Measurements from ENCODE around the gene CHCHD6.

CHCHD6 gene

DNA sequence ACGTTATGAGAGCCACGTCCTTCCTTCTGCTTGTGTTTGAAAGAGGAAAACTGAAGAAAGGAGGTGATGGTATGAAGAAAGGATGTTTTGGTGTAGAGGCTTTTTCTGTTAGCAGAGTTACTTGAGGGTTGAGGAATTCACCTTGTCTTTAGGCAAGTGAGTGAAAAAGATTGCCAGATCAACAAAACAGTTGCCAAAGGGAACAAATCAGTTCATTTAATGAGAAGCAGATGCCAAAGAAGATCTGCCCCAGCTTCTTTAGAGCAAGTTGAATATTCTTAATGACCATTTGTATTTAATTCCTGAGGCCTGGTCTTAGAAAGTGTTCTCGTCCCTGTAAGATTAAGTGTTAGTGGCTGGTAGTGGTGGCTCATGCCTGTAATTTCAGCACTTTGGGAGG is 2.6 kb downstream of the CHCHD6 start:
- DNase-seq = no peak

DNA sequence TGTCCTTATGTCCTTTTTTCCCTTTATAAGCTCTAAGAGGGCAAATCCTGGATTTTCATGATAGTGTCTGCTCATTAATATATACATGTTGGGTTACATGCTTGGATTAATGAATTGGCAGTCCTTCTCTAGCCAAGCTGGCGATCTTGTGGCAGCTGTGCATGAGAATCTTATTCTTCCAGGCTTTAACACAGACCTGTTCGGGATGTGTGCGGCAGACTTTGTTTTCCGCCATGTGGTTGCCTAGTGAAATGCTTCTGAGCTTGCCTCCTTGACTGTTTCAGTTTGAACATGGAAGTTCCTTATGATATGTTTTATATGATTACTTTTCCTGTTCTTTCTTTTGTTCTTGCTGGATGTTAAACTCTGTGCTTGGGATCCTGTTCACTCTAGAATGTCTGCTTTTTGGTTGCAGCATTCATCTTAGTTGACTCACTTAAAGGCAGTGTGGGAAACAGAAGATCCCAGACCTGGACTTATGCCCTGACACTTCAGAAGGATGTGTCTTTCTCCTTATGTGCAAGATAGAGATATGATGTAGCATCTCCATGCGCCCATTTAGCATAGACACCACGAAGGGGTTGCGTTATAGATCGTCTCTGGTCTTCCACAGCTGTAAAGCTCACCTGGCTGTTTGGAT is 7.2 kb downstream of the CHCHD6 start:
- DNase-seq = no peak

DNA sequence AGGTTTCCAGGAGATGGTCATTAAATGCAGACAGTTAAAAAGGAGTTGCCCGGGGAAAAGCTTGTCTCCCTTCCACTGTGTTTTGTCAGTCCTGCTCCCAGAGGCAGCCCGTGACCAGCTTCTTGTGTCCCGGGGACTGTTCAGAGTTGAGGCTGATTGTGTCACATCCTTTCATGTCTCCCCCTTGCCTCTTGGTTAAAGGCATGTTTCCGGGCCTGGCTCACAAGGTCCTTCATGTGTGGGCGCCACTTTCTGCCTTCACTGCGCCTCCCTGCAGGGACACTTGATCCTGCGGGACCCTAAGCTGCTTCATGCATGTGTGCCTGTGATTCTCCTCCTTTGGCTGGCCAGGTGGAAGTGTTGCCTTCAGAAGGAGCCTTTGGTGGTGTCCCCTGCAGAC is 9.2 kb downstream of the CHCHD6 start:
- no peak for DNase-seq

DNA sequence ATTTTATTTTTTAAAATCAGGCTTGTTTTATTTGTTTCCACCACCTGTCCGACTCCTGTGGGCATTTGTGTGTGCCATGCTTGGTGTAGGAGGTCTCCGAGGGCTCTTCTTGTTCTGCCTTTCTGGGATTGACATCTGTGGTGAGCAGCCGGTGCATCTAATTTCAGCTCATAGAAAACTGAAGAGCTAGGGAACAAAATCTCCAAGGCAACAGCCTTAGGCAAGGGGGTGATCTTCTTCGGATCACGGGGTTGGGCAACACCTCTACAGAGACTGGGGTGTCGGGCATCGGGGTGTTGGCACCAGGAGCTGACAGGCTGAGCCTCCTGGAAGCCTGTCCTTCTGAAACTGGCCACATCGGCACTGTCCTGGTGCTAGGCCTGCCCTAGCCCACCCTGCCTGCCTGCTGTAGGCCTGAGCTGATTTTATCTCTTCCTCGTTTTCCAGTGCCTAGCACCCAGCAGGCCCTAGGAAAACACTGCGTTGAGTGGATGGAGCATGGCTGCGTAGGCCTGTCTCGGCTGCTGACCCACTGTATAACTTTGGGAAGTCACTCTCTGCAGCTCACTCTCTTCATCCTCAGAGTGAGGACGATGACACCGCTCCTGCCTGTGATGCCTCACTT is 10.3 kb downstream of the CHCHD6 start:
- DNase-seq = no peak

DNA sequence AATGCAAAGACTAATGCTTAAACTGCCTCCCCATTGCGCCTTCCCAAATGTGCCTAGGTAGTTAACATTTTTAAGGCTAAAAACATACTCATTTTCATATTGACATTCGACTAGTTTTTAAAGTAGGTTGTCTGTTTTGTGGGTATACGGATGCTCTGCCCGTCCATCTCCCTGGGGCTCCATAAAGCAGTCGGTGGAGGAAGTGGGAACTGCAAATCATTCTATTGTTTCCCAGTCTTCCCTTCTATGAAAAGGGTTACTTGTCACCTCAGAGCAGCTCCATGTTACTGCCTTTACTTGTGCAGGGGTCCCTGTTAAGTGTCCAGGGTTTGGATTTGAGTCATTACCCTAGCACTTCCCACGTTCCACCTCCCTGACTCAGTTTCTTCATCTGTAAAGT is 10.9 kb downstream of the CHCHD6 start:
- no peak for DNase-seq

DNA sequence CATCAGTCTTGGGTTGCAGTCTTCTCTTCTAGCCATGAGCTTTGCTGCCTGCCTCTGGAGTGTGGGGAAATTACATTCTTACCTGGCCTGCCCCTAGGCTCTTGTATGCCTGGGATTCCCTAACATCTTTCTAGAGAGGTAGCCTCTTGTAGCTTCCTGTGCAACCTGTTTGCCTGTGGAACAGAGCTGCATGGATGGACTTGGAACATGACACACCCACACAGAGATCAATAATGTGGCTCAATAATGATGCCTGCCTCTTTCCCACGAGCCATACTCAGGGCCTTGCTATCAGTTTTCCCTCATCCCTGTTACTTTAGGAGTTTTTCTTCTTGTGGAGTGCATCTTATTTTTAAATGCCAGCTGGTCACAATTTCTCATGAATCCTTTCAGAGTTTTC is 11.4 kb downstream of the CHCHD6 start:
- no peak for DNase-seq

DNA sequence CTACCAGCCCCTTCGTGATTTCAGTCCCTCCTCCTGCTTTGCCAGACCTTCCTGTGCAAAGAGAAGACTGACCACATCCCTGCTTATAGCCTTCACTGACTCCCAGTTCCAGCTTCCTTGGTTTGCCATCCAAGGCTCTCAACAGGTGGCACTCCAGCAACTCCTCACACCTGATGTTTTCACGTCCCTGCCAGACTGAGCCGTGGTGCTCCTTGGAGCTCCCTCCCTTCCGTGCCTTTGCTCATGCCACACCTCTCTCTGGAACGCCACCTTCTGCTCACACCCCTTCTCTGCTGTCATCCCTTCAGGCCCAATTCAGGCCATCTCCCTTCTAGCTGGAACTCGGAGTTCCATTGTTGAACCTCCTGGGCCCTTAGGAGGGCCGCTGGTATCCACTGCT is 12.0 kb downstream of the CHCHD6 start:
- DNase-seq = no peak

DNA sequence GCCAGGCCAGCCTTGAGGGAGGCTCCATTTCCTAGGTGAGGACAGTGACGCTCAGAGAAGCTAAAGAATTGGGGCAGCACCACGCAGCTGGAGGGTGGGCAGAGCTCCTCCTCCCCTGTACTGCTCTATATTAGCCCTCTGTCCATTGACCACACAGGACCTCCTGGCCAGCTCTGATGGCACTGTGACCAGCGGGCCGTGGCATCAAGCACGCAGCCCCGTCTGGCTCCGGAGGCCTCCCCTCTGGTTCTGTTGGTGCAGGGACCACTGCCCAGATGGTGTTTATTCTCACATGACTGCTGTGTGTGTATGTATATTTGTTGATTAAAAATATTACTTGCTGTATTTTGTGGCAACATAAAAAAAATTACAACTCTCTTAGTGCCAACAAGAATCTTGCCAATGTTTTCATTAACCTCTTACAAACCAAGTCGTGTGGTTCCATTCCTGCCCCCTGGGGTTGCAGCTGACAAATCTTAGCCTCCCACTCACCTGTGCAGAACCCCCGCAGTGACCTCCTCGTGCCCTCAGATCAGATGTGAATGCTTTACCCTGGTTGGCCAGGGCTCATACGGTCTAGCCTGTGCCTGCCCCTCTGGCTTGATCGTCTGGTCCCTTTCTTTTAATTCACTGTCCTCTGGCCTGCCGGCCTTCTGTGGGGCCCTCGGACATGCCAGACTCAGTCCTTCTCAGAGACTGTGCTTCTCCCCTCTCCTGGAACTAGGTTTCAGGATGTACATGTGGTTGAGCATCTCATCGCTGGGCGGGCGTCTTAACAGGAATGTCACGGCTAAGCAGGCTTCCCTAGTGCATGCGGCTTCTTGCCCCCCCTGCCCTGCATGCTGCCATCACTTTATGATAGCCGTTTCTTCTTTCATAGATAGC is 14.8 kb downstream of the CHCHD6 start:
- no peak for DNase-seq

DNA sequence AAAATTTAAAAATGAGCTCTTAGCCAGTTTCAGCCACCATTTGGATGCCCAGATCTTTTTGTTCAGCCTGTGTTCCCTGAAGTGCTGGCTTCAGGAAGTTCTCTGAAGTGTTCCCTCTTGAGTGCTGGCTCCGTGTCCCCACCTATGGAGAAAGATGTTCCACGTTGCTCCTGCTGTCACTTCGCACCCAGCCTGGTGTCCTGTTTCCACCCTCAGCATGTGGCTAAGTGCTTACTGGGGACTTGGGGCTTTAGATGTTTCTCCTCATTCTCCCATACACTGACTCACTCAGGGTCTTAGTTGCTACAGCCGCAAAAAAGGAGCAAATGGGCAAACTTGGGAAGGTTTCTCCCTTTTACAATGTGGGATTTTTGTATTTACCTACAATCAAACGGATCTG is 16.6 kb downstream of the CHCHD6 start:
- no peak for DNase-seq

DNA sequence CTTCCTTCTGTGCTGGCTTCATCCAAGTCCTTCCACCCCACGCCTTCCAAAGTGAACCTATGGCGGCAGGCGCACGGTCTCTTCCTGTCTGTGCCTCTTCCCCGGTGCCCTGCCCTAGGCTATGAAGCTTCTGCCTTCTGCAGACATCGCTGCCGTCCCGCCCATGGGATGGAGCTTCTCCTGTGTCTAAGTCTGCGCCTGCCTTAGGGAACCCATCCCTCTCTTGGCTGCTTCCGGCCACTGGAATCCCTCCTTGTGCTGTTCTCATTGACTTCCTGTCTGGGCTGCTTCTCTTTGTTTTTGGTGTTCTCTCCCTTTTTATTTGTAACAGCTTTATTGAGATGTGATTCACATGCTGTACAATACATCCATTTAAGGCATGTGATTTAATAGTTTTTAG is 17.2 kb downstream of the CHCHD6 start:
- no peak for DNase-seq

DNA sequence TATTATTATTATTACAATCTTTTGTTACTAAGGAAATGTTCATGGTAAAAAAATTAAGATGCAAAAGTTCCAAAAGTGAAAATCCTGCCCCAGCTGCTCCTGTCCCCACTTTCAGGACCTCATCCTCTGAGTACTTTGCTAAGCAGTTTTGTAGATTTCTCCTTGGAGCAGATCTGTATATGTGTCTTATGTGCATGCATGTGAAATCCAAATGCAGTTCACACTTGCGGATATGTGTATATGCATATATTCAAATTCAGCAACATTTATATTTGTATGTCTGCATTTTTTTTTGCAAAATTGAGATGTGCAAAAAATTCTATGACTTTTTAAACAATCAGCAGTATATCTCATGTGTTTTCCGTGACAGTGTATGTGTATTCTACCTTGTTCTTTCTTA is 19.2 kb downstream of the CHCHD6 start:
- no peak for DNase-seq

DNA sequence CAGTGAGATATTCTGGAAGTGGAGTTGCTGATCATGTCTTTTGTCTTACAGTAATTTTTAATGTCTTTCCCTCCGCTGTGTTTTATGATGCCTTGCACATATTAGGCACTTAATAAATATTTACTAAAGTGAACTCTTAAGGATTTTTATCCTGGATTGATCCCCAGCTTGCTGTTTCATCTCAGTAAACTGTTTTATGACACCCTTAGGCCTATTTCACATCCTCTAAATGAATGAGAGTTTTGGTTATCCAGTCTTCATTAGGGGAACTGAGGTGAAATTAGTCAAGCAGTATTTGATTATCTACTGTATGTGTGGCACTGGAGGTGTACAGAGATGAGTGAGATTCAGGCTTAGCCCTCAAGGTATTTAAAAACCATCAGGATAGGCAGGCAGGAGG is 19.8 kb downstream of the CHCHD6 start:
- DNase-seq = no peak

DNA sequence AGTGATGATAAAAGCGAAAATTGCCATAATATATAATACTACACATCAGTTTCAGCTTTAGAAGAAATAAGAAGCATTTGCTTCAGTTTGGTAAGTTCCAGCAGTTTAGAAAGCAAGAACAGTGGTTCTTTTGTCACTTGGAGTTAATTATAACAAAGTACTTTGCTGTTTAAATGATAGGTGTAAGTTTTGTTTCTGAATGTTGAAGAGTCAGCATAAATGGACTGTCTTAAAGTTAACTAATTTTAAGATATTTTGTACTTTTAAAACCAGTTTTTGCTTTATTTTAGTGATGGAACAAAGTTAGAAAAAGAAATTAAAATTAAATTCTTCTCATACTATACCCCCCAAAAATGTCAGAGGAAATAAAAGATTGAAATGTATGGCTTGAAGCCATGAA is 24.6 kb downstream of the CHCHD6 start:
- no peak for DNase-seq

DNA sequence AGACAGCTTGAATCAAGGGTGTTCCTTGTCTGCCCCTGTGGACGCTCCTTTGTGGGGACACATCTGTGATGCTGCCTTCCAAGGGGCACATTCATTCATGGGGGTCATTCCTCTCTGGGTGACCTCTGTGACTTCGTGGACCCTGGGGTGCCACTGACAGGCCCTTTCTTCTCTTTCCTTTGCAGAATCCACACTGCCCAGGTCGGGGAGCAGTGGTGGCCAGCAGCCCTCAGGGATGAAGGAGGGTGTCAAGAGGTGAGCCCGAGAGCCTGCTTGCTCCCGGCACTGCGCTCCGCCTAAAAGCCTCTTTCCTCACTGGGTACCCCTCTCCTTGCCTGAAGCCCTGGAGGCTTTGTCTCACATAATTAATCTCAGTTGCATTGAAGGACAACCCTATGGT is 26.3 kb downstream of the CHCHD6 start:
- DNase-seq = no peak

DNA sequence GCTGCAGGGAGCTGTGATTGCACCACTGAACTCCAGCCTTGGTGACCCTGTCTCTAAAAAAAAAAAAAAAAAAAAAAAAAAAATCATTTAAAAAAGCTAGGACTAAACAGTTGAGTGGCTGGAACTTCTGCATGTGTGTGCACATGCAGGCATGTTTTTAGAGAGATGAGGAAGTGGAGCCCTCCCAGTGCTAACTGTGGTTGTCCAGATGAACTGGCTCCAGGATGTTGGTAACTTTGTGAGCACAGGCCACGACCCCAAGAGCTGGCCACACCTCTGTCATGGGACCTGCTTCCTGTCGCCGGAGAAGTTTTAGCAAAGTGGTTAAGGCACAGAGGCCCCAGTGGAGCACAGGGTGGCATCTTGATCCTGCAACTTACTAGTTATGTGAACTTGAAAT is 27.0 kb downstream of the CHCHD6 start:
- no peak for DNase-seq

DNA sequence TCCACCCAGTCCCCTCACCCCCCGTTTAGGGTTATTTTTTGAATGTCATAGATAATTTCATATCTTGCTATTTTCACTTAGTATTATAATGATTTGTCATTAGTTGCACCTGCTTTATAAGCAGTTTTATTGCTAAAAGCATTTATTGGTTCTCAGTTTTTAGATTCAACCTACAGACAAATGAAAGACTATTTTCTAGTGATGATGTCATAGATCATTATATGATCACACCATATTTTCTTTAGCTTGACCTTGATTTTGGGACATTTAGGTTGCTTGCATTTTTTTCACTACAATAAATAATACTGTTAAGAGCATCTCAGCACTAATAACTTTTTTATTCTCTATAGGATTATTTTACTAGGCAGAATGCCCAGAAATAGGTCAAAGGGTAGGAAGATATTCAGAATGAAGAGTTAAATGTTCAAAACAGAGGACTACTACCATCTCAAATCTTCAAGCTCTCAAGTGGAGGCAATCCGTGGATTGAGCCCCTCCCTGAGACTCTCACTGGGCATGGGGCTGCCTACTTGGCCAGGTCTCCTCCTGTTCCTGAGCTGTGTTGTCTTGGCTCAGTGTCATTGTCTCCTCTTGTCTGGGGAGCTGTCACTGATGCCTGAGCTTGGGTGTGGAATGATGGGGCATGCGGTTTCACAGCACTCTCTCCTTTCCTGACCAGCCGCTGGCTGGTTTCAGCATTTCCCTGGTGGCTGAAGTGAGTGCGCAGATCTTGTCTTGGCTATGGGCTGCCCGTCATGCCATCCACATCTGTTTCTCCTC is 28.4 kb downstream of the CHCHD6 start:
- no peak for DNase-seq

DNA sequence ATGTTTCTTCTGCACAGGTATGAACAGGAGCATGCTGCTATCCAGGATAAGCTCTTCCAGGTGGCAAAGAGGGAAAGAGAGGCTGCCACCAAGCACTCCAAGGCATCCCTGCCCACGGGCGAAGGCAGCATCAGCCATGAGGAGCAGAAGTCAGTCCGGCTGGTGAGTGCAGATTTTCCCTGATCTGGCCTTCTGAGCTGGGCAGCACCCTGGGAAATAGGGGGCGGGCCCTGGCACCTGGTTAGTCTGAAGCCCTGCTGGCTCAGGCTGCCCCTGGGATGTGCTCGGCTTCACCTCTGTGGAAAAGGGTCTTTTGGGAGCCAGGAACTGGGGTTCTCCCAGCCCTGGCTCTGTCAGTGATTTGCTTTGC is 29.0 kb downstream of the CHCHD6 start:
- no peak for DNase-seq

DNA sequence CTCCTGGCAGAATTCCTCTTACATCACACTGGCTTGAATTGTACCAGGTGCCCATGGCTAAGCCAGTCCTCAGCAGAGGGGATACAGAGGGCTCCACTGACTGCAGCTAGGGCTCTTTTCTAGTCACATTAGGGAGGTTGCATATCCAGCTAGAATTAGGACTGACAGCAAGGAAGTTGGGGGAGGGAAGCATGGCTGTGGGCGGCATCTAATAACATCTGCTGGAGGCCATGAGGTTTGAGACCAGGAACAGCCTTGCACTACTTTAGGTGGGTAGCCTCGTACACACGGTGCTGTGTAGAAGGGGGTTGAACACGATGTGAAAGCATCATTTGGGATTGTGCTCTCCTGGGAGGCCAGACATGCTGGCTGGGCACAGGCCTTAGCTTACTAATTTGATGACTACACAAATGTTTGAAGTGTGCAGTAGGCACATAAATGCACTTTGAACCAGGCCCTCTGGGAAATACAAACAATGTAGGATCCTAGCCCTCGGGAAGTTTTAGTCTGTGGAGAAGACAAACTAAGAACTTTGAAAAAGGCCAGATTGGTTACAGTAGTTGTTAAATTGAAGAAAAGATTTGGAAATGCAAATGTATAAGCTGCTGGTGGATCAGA is 30.2 kb downstream of the CHCHD6 start:
- DNase-seq = no peak

DNA sequence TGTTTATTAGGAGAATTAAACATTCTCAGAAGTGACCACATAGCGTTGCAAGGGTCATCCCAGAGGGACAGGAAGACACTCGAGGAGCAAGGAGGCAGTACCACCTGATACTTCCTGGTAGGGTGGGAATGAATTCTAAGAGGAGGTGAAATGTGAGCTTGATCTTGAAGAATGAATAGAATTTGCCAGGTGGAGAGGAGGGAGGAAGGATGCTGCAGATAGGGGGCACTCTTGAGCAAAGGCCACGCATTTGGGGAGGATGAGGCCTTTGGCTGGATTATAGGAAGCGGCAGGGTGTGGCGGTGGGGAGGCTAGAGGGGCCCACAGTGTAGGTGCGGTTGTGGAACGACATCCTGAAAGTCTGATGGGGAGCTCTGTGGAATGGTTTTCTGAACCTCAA is 33.5 kb downstream of the CHCHD6 start:
- DNase-seq = no peak

DNA sequence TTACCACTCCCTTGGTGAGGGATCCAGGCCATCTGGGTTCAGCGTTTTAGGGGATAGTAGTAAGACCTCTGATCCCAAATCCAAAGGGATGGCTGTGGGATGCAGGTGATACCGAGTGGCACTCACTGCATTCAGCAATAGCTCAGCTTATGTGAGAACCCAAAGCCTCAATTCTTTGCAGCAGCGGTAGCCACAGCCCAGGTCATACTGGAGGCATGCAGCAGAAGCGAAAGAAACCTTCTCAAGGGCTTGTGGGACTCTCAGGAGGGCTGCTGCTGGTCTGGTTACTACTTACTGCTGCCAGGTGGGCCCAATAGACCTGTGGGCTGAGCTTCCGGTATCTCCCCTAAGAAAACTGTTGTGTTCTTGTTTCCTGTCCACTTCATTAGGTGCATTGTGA is 38.0 kb downstream of the CHCHD6 start:
- DNase-seq = no peak

DNA sequence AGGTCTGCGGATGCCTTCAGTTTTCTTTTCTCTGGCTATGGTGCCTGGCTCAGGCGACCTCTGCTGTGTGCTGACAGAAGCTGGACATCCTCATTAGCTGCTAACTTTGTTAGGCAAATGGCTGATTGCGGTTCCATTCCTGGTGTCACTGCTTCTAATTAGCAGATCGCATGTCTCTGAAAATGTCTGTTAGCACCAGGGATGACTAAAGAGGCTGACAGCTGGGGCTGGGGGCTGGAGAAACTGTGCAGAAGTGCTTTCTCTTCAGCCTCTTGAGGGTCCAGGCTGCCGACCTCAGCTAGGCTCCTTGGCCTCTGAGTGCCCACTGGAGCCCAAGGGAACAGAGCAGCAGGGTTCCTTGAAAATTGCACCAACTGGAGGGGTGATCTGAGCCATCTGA is 39.3 kb downstream of the CHCHD6 start:
- no peak for DNase-seq

DNA sequence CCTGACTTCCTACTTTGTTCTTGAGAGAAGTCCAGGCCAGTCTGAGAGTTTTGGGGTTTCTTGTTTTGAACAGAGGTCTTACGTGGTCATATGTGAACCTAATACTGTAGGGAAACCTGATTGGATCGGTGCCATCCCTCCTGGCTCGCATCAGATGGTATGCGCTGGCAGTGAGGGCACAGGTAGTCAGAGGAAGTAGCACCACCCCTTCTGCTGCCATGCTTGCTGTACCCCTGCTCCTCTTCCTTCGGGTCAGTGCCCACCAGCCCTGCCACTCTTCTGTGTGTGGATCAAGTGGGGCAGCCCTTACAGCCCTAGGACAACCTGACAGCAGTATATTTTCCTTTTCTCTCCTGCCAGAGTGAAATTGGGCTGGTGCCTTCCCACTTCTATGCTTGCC is 39.7 kb downstream of the CHCHD6 start:
- no peak for DNase-seq

DNA sequence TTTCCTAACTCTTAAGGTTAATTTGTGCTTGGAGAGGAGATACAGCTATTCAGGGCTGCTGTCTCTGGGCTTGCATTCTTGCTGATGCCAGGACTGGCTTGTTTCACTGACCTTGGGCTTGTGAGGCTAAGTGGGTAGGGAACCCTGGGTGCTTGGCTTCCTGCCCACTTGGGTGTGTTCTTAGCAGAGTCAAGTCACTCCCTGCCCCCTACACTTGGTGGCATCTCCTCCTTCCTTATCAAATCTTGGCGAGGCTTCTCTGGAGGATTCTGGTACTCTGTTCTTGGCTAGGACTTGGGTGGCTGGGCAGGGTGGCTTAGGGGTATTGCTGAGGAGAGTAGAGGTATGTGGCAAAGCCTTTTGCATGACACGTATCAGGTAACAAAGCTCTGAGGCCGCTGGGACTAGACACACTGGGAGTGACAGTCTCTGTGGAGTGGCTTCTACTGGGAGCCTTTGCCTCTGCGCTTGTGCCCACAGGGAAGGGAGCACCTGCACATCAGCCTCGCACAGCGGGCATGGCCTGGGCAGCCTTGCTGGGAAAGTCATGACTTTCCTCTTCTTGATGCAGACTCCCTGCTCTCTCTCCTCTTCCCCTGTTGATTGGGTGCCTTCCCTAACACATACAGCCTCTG is 41.8 kb downstream of the CHCHD6 start:
- DNase-seq = no peak

Data from NCI-H1694 (cell line).